Neural cell (in vitro differentiated cells): ENCODE results near the gene AMH. TPM values are rescaled to one million over a fixed set of nuclear protein-coding genes. Genes with fewer than 3 reads are reported as not detected.
A peak's percentile ranks its signal among the peaks of the same experiment; 100 is the strongest.

ENCODE experiments used
- H2AFZ ChIP-seq: fragments of 200-600, 300-800 bp; sonication (generic), shearing (Covaris generic); 2 replicates; pipeline ENCODE4 v1.6.0; 2014; ENCODE audit warnings: low read depth, mild to moderate bottlenecking, antibody characterized with exemption, low read length, moderate library complexity
- H3F3A ChIP-seq: fragments of 200-600 bp; shearing (Covaris generic); 2 replicates; pipeline ENCODE4 v1.6.1; 2016; ENCODE audit warnings: mild to moderate bottlenecking, moderate library complexity, mixed read lengths, antibody characterized with exemption, low read length; ENCODE audit not compliant: insufficient read depth, poor library complexity, severe bottlenecking
- H3K27ac ChIP-seq: fragments of 200-600, 300-800 bp; sonication (generic), shearing (Covaris generic); 2 replicates; pipeline ENCODE4 v1.5.1; 2014; ENCODE audit warnings: mild to moderate bottlenecking, low read length, moderate library complexity
- H3K27me3 ChIP-seq: fragments of 300-800, 200-600 bp; sonication (generic), shearing (Covaris generic); 2 replicates; pipeline ENCODE4 v1.6.0; 2014; ENCODE audit warnings: mild to moderate bottlenecking, low read depth, low read length, moderate library complexity; ENCODE audit not compliant: insufficient read depth
- H3K36me3 ChIP-seq: fragments of 300-800, 200-600 bp; sonication (generic), shearing (Covaris generic); 2 replicates; pipeline ENCODE4 v1.5.1; 2014; ENCODE audit warnings: mild to moderate bottlenecking, antibody characterized with exemption, low read length, moderate library complexity; ENCODE audit not compliant: insufficient read depth
- H3K4me2 ChIP-seq: fragments of 300-800, 200-600 bp; sonication (generic), shearing (Covaris generic); 2 replicates; pipeline ENCODE4 v1.6.0; 2014; ENCODE audit warnings: mild to moderate bottlenecking, low read length
- H3K4me3 ChIP-seq: fragments of 300-800, 200-600 bp; sonication (generic), shearing (Covaris generic); 2 replicates; pipeline ENCODE4 v1.5.1; 2014; ENCODE audit warnings: mild to moderate bottlenecking, low read length, moderate library complexity
- H3K79me2 ChIP-seq: fragments of 200-600 bp; shearing (Covaris generic); replicated peaks from 2 replicates; pipeline ENCODE4 v1.6.0; 2014; ENCODE audit warnings: mild to moderate bottlenecking, low read length, moderate library complexity; ENCODE audit not compliant: insufficient read depth
- H3K9ac ChIP-seq: fragments of 300-800, 200-600 bp; sonication (generic), shearing (Covaris generic); 2 replicates; pipeline ENCODE4 v1.6.1; 2016; ENCODE audit warnings: mild to moderate bottlenecking, low read length, mixed read lengths
- H3K9me2 ChIP-seq: fragments of 200-600 bp; shearing (Covaris generic); 2 replicates; pipeline ENCODE4 v1.6.1; 2016; ENCODE audit warnings: mild to moderate bottlenecking, low read length, mixed read lengths; ENCODE audit not compliant: insufficient read depth
- H3K9me3 ChIP-seq: fragments of 200-600, 300-800 bp; sonication (generic), shearing (Covaris generic); 2 replicates; pipeline ENCODE4 v1.6.1; 2016; ENCODE audit warnings: mild to moderate bottlenecking, mixed run types, low read length, moderate library complexity, mixed read lengths
- H4K20me1 ChIP-seq: fragments of 200-600 bp; shearing (Covaris generic); 2 replicates; pipeline ENCODE4 v1.6.1; 2016; ENCODE audit warnings: mild to moderate bottlenecking, mixed run types; ENCODE audit not compliant: insufficient read depth
- EP300 ChIP-seq: fragments of 450-650 bp; conservative IDR thresholded peaks from 2 replicates; pipeline ENCODE4 v1.6.1; 2014; ENCODE audit warnings: antibody characterized with exemption, mild to moderate bottlenecking, moderate library complexity; ENCODE audit not compliant: poor library complexity, severe bottlenecking
- EZH2 ChIP-seq: fragments of 200-600, 300-800 bp; shearing (Covaris generic), sonication (generic); IDR thresholded peaks from 2 replicates; pipeline ENCODE4 v1.6.1; 2014; ENCODE audit warnings: antibody characterized with exemption, low read length, borderline replicate concordance, mild to moderate bottlenecking; ENCODE audit not compliant: insufficient read depth, poor library complexity, severe bottlenecking
- MXI1 ChIP-seq: fragments of 450-650 bp; conservative IDR thresholded peaks from 2 replicates; pipeline ENCODE4 v1.6.1; 2014; ENCODE audit warnings: antibody characterized with exemption, mild to moderate bottlenecking; ENCODE audit not compliant: poor library complexity, severe bottlenecking
- POLR2AphosphoS5 ChIP-seq: IDR thresholded peaks from 2 replicates; pipeline ENCODE4 v1.6.1; 2012
- RAD21 ChIP-seq: fragments of 450-650 bp; conservative IDR thresholded peaks from 2 replicates; pipeline ENCODE4 v1.6.1; 2014; ENCODE audit warnings: antibody characterized with exemption, mild to moderate bottlenecking, moderate library complexity
- SMC3 ChIP-seq: fragments of 450-650 bp; conservative IDR thresholded peaks from 2 replicates; pipeline ENCODE4 v1.6.1; 2014; ENCODE audit warnings: antibody characterized with exemption, mild to moderate bottlenecking, moderate library complexity; ENCODE audit not compliant: poor library complexity
- TAF1 ChIP-seq: IDR thresholded peaks from 2 replicates; pipeline ENCODE4 v1.6.1; 2012; ENCODE audit warnings: low read depth
- polyA plus RNA-seq: library from polyadenylated mRNA; depleted of rRNA; stranded (reverse); fragments of >200 nt; gene quantifications from 2 replicates; pipeline ENCODE4 v1.2.3, GENCODE V29; 2014
- TF ChIP-seq, protein P1 (sequence below): fragments of 450-650 bp; IDR thresholded peaks from 2 replicates; pipeline ENCODE4 v1.5.1; 2014; ENCODE audit warnings: antibody characterized with exemption, mild to moderate bottlenecking, moderate library complexity; ENCODE audit not compliant: poor library complexity, severe bottlenecking
- TF ChIP-seq, protein P2 (sequence below): IDR thresholded peaks from 2 replicates; pipeline ENCODE4 v1.6.1; 2012; ENCODE audit warnings: borderline replicate concordance

The AMH gene
- polyA plus RNA-seq, 1 donor from 2014 or later, result 57.5 TPM

DNA sequence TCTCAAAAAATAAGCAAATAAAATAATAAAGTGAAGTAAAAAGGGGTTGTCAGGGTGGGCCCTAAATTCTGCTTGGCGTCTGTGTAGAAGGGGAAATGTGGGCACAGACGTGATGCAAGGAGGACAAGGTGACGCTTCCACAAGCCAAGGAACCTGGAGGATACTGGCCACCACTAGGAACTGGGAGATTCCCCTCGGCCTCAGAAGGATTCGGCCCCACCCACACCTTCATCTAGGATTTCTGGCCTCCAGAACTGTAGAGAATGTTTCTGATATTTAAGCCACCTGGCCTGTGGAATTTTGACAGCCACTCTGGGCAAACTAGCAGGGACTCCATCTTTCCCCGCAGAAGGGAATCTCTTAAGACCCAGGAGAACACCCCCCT lies 14.1 kb upstream of the AMH start:
- H3K9me2 ChIP-seq, result no peaks in the 10 kb centered on the region
- H3K9ac ChIP-seq, result peak overlapping the region; percentile 92
- H4K20me1 ChIP-seq, result no peaks in the 10 kb centered on the region
- no peaks in the 10 kb centered on the region for H3K9me3 ChIP-seq
- H3K4me3 ChIP-seq, result peak overlapping the region; percentile 94
- H3K27ac ChIP-seq, result peak overlapping the region; percentile 93
- H3K27me3 ChIP-seq, result no peaks in the 10 kb centered on the region
- peak overlapping the region; percentile 52 for H3K4me2 ChIP-seq
- H3F3A ChIP-seq, result no peaks in the 10 kb centered on the region
- H2AFZ ChIP-seq, result no peak overlapping the region
- TF ChIP-seq, protein P1, sequence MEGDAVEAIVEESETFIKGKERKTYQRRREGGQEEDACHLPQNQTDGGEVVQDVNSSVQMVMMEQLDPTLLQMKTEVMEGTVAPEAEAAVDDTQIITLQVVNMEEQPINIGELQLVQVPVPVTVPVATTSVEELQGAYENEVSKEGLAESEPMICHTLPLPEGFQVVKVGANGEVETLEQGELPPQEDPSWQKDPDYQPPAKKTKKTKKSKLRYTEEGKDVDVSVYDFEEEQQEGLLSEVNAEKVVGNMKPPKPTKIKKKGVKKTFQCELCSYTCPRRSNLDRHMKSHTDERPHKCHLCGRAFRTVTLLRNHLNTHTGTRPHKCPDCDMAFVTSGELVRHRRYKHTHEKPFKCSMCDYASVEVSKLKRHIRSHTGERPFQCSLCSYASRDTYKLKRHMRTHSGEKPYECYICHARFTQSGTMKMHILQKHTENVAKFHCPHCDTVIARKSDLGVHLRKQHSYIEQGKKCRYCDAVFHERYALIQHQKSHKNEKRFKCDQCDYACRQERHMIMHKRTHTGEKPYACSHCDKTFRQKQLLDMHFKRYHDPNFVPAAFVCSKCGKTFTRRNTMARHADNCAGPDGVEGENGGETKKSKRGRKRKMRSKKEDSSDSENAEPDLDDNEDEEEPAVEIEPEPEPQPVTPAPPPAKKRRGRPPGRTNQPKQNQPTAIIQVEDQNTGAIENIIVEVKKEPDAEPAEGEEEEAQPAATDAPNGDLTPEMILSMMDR, result no peak
- TF ChIP-seq, protein P2, sequence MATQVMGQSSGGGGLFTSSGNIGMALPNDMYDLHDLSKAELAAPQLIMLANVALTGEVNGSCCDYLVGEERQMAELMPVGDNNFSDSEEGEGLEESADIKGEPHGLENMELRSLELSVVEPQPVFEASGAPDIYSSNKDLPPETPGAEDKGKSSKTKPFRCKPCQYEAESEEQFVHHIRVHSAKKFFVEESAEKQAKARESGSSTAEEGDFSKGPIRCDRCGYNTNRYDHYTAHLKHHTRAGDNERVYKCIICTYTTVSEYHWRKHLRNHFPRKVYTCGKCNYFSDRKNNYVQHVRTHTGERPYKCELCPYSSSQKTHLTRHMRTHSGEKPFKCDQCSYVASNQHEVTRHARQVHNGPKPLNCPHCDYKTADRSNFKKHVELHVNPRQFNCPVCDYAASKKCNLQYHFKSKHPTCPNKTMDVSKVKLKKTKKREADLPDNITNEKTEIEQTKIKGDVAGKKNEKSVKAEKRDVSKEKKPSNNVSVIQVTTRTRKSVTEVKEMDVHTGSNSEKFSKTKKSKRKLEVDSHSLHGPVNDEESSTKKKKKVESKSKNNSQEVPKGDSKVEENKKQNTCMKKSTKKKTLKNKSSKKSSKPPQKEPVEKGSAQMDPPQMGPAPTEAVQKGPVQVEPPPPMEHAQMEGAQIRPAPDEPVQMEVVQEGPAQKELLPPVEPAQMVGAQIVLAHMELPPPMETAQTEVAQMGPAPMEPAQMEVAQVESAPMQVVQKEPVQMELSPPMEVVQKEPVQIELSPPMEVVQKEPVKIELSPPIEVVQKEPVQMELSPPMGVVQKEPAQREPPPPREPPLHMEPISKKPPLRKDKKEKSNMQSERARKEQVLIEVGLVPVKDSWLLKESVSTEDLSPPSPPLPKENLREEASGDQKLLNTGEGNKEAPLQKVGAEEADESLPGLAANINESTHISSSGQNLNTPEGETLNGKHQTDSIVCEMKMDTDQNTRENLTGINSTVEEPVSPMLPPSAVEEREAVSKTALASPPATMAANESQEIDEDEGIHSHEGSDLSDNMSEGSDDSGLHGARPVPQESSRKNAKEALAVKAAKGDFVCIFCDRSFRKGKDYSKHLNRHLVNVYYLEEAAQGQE, result no peak
- peaks cover 52% of the 10 kb centered on the region for H3K79me2 ChIP-seq
- H3K36me3 ChIP-seq, result no peaks in the 10 kb centered on the region

DNA sequence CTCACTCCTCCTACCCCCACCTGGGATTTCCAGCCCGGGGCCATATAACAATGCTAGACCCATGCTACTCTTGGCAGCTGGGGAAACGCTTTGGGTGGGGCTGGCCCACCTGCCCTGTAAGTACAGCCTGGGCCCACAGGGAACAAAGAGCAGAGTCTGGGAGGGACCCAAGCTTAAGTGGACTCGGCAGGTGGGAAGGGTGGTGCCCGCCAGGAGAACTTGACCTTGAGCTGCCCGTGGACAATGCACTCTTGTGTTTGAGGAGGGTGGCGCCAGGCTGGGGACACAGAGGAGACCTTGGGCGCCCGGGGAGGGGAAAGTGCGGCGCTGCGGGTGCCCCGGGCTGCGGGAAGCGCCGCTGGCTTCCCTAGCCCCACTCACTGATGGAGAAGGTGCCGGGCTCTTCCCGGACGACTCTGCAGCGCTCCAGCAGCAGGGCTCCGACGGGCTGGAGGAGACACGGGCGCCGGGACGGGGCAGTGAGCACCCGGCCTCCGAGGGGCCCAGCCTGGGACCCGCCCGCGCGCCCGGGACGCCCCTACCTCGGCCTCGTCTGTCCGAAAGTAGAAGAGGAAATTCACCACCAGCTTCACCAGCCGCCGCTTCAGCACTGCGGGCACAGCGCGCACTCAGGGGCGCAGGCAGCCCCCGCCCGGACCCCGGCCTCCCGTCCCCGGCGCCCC lies 13.6 kb upstream of the AMH start:
- Histone ChIP-seq H3K9ac (peak overlapping the region; percentile 92), H3K9me3 (no peaks in the 10 kb centered on the region), H4K20me1 (no peaks in the 10 kb centered on the region), H3K27me3 (no peaks in the 10 kb centered on the region), H3K4me2 (peak overlapping the region; percentile 52), H3K9me2 (no peaks in the 10 kb centered on the region), H3K4me3 (peak overlapping the region; percentile 94), H3F3A (no peaks in the 10 kb centered on the region), H3K27ac (peak overlapping the region; percentile 93), H3K36me3 (no peaks in the 10 kb centered on the region), H2AFZ (no peak overlapping the region), H3K79me2 (peaks cover 58% of the 10 kb centered on the region)
- TF ChIP-seq EP300, result no peak
- TF ChIP-seq POLR2AphosphoS5, result no peak

DNA sequence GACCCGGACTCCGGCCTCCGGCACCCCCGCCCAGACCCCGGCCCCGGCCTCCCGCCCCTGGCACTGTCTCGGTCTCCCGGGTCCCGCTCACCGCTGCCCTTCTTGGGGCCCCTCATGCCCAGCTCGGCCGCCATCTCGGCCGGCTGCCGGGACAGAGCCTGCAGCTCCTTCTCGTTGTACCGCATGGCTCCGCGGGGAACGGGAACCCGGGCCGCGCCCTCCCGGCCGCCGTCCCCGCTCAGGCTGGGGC lies 13.1 kb upstream of the AMH start:
- peak overlapping the region; percentile 93 for H3K27ac ChIP-seq
- TF ChIP-seq EZH2 (no peak), RAD21 (no peak), TAF1 (no peak), EP300 (no peak), SMC3 (no peak), POLR2AphosphoS5 (no peak), MXI1 (no peak)
- TF ChIP-seq, protein P2, result no peak
- TF ChIP-seq, protein P1, result no peak
- H3K79me2 ChIP-seq, result peaks cover 62% of the 10 kb centered on the region
- H3K36me3 ChIP-seq, result no peaks in the 10 kb centered on the region
- peak overlapping the region; percentile 92 for H3K9ac ChIP-seq
- no peak overlapping the region for H3K4me2 ChIP-seq
- H3K27me3 ChIP-seq, result no peaks in the 10 kb centered on the region
- no peaks in the 10 kb centered on the region for H3K9me3 ChIP-seq
- peak overlapping the region; percentile 94 for H3K4me3 ChIP-seq
- H2AFZ ChIP-seq, result no peak overlapping the region
- no peaks in the 10 kb centered on the region for H3K9me2 ChIP-seq
- no peaks in the 10 kb centered on the region for H3F3A ChIP-seq
- no peaks in the 10 kb centered on the region for H4K20me1 ChIP-seq
